GF-D8 (cell line): ENCODE results near the gene PLXNA4.
"Not testable (repeated sequence)": the region's sequence is repeated elsewhere in the genome, so short reads cannot be mapped to it uniquely, and the experiment has no call there.

Source experiments
- DNase-seq: peaks from one replicate; lab custom pipeline; 2025; lab: John Stamatoyannopoulos, UW

PLXNA4 gene

DNA sequence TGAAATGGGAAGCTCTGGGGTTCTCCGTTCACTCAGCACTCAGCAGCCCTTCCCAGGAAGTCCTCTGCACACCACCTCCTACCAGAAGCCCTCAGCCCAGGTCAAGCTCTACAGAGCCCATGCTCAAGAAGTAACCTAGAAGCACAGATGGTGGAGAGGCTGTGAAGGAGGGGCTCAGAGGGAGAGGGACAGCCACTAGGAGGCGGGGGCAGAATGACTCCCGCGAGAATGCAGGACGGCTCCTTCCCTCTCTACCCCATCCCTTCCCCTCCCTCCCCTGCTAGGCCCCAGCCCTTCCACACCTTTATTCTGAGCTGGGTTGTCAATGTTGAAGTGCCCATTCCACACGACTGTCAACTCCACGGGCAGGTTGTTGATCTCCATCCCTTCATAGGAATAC, 373.2 kb downstream of the PLXNA4 start:
- no peak for DNase-seq

DNA sequence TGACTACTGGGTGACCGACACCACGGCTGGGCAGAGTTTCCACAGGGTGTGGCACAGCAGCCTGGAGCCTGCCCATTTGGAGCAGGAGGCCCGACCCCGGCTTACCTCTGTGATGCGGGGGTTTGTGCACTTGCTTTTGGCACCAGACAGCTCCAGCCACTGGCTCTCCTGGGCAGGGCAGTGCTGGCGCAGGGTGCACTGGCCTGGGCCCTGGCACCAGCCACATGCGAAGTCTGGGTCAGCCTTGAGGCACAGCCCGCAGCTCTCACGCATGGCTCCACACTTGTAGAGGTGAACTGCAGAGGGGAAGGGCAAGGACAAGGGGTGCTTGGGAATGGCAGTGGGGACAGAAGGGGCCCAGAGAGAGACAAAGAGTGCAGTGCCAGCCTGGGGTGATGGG, 373.7 kb downstream of the PLXNA4 start:
- no peak for DNase-seq

DNA sequence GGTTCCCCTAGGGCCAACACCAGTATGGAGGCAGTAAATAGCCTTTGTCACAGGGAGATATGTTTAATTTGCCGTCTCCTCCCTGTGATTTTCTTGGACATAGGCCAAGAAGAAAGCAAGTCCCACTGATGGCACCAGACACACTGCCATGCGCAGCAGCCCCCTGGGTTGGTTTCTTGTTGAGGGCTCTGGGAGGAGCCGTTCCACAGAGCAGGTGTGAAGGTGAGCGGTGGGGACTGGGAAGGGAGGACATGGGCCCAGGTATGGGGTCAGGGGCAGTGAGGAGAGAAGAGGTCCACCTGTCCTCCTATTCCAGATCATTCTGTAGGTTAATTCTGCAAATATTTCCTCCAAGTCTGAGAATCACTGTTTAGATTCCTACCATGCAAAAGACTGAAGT, 376.1 kb downstream of the PLXNA4 start:
- DNase-seq: no peak

DNA sequence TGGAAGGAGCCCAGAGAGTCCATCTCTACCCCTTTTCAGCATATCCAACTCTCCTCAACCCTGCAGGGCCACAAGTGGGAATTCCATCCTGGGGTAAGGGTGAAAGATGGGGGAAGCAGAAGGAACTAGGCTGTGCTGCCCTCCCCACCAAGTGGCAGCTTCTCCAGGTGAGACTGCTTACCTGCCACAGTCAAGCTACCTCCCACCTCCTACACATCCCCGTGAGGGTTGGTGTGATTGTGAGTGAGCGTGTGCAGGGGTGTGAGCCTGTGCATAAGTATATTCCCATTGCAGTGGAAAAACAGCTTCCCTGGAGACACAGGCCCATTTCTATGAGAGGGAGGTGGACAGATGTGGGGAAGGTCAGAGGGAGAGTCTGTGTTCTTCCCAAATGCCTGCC, 376.6 kb downstream of the PLXNA4 start:
- no peak for DNase-seq

DNA sequence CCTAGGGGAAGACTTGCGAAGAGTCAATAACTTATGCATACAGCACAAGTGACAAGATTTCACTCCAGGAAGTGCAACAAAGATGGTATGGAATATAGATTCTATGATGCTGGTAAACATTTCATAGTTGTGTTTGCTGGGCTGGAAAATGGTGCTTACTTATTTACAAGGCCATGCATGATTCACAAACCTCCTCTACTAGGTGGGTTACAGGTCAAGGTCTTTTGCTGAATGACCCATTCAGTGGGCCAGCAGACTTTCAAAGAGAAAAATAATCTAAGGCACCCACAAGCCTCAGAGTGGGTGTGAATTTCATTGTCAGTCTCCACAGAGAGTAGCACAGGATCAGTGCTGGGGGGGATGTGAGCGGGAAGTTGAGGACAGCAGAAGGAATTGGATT, 378.5 kb downstream of the PLXNA4 start:
- no peak for DNase-seq

DNA sequence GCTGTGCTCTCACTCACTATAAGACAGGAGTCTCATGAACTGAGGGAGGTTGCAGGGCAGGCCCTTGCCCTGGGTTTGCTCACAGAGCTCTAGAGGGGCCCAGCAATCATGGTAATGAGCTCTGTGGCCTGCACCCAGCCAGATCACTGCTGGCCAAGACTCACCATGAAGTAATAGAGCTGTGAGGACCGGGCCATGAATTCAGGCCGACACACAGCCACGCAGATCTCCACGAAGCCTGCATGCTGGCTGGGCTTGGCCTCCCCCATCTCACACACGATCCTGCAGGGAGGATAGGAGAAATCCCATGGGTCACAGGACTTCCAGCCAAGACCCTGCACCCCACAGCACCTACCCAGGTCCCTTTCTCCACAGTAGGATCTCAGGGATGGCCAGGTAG, 382.4 kb downstream of the PLXNA4 start:
- DNase-seq: no peak

DNA sequence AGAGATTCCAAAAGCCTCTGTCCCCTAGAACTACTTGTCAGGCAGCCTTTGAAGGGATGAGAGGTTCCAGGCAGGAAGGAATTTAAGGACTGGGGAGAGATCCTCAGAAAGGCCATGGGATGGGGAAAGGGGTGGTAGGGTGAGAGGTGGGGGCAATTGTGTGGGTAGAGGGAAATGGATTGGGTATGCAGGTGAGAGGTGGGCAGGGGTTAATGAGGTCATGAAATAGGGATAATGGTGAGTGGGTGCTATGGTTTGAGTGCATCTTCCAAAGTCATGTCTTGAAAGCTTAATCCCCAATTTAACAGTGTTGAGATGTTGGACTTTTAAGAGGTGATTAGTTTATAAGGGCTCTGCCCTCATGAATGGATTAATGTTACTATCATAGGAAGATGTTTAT, 383.5 kb downstream of the PLXNA4 start:
- no peak for DNase-seq

DNA sequence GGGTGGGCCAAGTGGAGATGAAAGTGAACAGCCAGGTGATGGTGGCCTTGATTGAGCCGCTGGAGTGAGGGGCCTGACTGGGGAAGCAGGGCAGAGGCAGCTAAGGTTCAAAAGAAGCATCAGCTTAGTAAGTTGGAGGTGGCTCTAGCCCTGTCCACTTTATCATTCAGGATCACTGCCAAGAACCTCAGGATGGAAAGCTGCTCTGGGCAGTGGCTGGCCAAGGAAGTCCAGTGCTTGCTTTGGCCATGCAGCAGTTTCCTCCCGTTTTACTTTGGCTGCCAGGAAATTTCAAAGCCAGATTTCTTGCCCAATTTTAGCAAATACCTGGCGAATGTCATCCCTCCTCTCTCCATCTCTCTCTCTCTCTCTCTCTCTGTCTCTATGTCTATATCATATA, 384.9 kb downstream of the PLXNA4 start:
- DNase-seq: no peak

DNA sequence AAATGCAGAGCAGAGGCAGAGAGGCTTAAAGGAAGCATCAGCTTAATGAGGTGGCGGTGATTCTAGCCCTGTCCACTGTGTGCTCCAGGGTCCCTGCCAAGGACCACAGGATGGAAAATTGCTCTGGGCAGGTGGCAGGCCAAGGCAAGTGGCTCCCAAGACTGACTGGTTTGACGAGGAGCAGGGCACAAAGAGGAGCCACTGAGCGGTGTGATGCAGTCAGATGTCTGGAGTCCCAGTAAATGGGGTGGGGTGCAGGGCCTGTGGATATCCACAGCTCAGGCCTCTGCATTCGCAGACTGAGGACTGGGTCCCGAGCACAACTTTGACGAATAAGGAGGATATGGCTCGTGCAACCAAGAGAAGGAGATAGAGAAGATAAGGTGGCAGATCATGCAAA, 385.6 kb downstream of the PLXNA4 start:
- DNase-seq: no peak

DNA sequence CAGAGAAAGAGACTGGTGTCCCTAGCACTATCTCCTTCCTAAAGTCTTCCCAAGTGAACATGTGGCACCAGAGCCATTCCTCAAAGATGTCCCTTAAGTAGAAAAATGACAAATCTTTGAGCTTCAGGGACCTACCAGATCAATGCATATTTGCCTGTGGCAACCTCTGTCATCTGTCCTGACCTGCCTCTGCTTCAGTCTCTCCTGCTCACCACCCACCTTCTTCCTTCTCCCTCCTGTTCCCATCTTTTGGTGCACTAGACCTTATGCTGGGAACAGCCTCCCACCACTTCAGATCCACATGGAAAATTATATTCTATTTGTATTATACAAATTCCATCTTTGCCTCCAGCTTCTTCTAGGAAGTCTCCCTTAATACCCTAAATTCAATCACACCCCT, 386.4 kb downstream of the PLXNA4 start:
- no peak for DNase-seq

DNA sequence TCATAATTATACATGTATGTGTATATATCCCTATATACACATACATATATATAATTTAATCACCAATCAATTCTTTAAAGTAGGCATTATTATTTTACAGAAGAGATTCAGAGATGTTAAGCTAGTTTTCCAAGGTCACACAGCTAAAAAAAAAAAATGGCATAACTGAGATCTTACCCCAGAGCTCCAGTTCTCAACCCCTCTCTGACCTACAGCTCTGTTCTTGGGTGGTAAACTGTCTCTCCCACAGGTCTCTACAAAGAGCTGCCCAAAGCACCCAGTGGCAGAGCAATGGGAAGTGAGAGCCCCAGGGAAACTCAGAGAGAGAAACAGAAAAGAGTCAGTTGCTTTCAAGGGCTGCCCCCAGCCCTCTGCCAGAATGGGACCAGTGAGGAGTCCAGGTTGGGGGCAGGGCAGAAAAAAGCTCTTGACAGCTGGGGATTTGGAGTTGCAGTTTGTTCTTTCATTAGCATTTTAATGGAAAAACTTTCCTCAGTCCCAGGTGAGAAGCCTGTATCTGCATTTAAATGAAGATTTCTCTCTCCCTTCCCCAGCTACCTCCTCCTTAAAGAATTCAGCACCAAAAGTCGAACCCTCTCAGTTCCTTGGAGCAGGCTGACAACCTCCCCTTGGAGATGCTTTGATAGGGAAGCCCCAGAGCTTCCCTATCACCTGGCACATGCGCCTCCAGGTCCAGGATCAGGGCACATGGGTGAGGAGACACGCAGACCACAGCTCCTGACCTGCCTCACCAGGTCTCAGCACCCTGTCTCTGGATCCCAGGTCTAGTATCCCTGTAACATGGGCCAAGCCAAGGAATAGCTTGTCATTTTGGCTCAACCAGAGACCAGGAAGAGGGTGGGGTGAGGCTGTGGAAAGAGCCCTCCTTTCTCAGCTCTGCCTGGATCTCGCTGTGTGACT, 388.1 kb downstream of the PLXNA4 start:
- DNase-seq: no peak

DNA sequence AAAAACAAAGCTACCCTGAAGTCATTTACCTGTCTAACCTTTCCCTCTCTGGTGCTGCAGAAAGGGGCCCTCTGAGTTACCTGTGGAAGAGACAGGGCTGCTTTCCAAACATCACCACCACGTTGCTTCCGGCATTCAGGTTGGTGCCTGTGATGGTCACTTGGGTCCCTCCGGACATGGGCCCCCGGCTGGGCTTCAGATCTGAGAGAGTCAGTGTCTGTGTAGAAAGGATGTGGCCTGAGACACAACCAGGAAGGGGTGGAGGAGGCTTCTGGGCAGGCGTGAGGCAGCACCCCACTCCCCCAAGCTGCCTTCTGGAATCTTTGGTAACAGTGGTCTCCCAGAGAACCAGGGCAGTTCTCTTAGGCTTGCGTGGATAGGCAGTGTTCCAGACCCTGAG, 388.9 kb downstream of the PLXNA4 start:
- DNase-seq: no peak

DNA sequence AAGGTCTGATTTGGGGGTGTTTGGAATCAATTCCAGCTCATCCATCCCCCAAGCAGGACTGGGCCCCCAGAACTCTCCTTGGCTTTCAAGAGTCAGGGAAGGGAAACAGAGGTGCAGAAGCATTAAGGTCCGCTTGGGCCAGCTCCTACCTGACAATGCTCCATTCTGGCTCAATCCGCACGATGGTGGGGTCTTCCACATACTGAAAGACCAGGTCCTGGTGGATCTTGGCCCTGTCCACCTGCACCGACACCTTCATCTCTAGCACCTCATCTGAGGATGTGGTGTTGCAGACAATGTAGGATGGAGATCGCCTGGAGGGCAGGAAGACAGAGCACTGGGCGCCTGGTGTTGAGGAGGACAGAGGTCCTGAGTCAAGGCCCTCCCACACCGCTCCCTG, 391.1 kb downstream of the PLXNA4 start:
- no peak for DNase-seq

DNA sequence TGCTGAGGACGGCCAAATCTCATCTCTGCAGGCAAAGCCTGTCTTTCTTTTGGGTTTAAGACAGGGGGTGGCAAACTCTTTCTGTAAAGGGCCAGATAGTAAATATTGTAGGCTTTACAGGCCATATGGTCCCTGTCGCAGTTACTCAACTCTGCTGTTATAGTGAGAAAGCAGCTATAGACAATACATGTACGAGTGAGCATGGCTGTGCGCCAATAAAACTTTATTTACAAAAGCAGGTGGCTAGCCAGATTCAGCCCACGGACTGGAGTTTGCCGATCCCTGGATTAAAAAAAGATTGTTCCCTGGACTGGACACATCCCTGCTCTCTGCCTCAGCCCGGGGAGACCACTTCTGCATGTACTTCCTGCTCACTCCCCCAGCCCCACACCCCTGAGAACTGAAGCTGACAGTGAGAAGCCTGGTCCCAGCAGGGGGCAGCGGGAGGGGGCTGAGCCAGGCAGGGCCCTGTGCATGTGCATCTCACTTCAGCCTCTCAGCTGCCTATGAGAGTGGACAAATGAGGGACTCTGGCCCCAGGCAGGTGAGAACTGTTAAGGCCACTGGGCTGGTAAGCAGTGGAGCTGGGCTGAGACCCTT, 392.4 kb downstream of the PLXNA4 start:
- DNase-seq: no peak

DNA sequence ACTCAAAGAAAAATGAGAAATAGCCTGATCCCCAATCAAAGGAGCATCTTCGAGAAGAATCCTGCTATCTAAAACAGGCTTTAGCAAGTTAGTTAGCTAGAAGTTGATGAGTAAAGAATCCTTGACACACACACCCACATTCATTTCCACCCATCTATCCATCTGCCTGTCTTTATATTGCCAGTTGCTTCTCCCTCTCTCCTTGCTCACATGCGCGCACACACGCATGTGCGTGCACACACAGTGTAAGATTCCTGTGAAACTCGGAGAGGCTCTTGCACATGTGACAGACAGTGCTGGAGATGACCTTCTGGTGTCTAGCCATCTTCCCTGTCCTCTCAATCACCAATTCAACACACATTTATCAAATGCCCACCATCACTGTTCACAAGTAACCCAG, 393.3 kb downstream of the PLXNA4 start:
- no peak for DNase-seq

DNA sequence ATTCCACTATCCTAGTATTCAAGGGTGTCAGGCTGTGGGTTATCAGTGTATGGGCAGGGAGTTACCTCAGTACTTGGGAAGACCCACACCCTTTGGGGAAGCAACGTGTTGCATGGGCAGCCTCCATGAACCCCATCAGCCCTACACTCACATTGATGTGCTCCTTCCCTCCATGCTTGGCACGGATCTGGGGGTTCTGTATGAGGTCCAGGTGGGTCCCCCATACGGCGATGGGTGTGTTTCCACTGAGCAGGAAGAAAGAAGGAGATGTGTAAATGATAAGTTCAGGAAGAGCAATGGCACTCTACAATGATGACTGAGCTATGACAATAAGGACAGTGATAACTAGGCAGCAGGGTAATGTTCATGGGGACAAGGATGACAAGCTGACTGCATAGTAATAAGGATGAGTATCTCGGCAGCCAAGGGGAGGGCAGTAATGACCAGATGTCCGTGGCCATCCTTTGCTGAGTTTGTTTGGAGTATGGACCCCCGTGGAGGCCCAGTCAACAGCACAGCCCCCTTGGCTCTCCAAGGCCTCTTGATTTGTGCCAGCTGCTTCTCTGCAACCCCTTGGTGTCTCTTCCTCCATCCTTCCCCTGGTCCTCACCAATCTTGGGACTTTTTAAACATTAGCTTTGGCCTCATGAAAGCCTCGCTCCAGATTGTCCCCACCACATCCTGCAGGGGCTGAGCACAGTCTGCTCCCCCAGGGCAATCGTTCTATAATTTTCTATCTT, 394.2 kb downstream of the PLXNA4 start:
- DNase-seq: no peak

DNA sequence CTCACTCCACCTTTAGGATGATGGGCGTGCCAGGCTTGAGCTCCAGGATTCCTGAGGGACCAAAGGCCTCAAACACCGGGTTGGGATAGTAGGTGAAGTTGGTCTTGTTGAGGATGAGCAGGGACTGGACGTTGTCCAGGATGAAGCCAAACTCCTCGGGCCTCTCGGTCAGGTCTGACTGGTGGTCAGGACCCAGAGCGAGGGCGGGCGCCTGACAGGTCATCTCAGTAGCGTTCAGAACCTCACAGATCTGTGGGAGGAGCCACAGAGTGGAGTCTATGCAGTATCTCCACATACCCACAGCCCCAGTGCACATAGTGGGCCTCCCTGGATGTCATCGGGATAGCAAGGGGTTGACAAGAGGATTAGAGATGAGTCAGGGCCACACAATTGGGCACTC, 394.9 kb downstream of the PLXNA4 start:
- DNase-seq: no peak

DNA sequence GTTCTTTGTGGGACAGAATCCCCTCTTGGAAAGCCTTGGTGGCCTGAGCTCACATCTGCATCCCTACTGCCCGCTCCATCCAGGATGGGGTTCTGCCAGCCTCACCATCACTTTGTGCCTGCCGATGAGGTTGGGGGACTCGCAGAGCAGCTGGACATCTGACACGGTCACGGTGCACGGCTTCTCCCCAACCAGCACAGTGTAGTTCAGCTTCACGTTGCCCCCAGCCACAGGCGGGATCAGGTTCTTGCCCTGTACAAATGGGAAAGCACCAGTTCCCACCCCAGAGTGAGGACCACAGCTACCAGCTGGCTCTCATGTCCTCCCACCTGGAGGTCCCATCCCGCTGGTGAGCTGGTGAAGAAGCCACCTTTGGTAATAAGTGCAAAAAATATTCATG, 395.8 kb downstream of the PLXNA4 start:
- no peak for DNase-seq

DNA sequence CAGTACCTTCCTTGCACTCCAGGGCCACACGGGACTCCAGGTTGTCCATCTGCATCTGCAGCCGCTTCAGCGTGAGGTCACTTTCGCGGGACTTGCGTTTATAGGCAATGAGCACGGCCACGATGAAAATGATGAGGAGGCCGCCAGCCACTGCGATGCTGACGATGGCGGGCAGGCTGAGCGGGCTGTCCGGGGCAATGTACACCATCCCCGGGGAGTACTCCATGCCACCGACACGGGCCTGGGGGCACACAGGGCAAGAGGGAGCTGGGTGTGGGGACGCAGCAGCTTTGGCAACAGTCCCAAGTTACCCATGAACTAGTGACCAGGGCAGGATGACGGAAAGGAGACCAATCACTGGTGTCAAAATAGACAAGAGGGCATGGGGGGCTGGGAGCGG, 396.6 kb downstream of the PLXNA4 start:
- no peak for DNase-seq

DNA sequence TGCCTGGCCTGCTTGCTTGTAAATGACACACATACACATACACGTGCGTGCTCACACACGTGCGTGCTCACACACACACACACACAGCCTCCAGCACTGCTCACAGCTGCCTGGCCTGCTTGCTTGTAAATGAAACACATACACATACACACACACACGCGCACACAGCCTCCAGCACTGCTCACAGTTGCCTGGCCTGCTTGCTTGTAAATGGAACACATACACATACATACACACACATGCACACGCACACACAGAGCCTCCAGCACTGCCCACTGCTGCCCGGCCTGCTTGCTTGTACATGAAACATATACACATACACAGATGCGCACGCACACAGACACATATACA, 397.2 kb downstream of the PLXNA4 start:
- no peak for DNase-seq

DNA sequence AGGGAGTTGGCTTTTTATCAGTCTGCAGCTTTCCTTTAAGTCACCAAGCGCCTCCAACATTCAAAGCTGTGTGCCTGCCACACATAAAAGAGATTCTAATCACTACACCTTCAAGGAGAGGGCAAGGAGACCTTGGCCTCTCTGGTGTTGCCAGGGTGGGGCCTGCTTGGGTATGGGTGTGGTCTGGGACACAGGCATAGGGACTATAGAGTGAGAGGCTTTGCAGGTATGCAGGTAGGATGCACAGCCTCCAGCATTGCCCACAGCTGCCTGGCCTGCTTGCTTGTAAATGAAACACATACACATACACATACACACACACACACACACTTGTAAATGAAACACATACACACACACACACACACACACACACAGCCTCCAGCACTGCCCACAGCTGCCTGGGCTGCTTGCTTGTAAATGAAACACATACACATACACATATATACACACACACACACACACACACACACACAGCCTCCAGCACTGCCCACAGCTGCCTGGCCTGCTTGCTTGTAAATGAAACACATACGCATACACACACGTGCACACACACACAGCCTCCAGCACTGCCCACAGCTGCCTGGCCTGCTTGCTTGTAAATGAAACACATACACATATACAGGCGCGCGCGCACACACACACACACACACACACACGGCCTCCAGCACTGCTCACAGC, 397.7 kb downstream of the PLXNA4 start:
- not testable (repeated sequence) for DNase-seq

DNA sequence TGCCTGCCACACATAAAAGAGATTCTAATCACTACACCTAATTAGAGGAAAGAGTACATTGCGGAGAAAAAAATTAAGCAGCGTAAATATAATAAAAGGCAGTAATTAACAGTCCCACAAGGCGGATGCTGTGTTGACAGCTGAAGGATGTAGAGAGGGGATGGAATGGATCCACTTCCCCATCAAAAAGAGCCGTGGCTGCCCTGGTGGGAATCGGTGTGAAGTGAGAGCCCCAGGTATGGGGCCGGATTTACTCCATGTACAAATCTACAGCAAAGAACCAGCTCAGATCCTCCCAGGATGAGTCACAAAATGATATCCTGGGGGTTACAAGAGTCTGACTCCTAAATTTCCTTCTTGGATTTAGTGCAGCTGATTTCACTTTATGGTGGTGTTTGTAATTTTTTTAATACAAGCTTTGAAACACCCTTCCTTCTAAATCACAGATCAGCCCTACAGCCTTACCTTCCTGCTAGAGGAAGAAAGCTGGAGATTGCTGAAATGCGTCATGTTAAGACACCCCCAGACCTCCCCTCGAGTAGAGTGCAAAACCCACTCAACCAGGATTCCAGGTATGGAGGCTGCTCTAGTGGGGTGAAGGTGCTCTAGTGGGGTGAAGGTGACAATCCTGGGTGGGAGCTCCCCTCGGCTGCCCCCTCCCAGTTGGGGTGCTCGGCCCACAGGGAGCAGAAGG, 398.4 kb downstream of the PLXNA4 start:
- DNase-seq: no peak
